GM12878 (cell line): ENCODE data around the gene KISS1R. TPM values are rescaled to one million over a fixed set of nuclear protein-coding genes. Genes with fewer than 3 reads are reported as not detected.

Source experiments
- ATAC-seq: fragments of 200-7000 bp; cut with Tn5 transposase; 3 replicates; pipeline ENCODE4 v1.9.1; 2020; ENCODE audit warnings: mild to moderate bottlenecking, moderate library complexity
- BruUV-seq: library from RNA; stranded (reverse); fragments of 400-500 nt; replicated peaks from 2 replicates; lab custom pipeline; 2021; lab: Mats Ljungman, UMichigan
- CTCF ChIA-PET: fragments of 300-600 bp; sonication (Branson Sonifier 250); formaldehyde crosslinking; extraction: SDS; loops from one replicate; lab custom pipeline; 2021; ENCODE audit warnings: inconsistent platforms; lab: Yijun Ruan, JAX
- POLR2A ChIA-PET: fragments of 350-600 bp; formaldehyde crosslinking; extraction: SDS; loops from one replicate; lab custom pipeline; 2021; ENCODE audit warnings: inconsistent platforms; lab: Charles Lee
- RAD21 ChIA-PET: fragments of 300-600 bp; sonication (Branson Sonifier 250); formaldehyde crosslinking; loops from one replicate; lab custom pipeline; 2023; ENCODE audit warnings: antibody characterized with exemption; ENCODE audit not compliant: unreplicated experiment; lab: Charles Lee
- SMC1A ChIA-PET: fragments of 300-600 bp; sonication (Branson Sonifier 250); formaldehyde crosslinking; loops from one replicate; lab custom pipeline; 2023; ENCODE audit not compliant: unreplicated experiment, uncharacterized antibody; lab: Charles Lee
- DNase-seq: peaks from one replicate; pipeline ENCODE4 v3.0.0-alpha.2; 2011; ENCODE audit warnings: low read depth, low spot score
- FAIRE-seq: peaks from 3 replicates; lab custom pipeline; 2011; peaks lifted over from hg19 to GRCh38; lab: Jason Lieb, UNC
- H2AFZ ChIP-seq: 2 replicates; pipeline ENCODE4 v1.6.0; 2011; ENCODE audit warnings: low read depth, low read length, control low read depth; ENCODE audit not compliant: control insufficient read depth
- H3K27ac ChIP-seq: 2 replicates; pipeline ENCODE4 v1.5.1; 2011; ENCODE audit warnings: control low read depth; ENCODE audit not compliant: control insufficient read depth, insufficient read depth
- H3K27me3 ChIP-seq, 2 experiments: replicated peaks in 1 of 2; 2 replicates each; pipeline versions ENCODE4 v1.6.0 to v1.6.1; 2011; ENCODE audit warnings: low read length in 1 of 2; ENCODE audit not compliant: control insufficient read depth in 2 of 2, insufficient read depth in 2 of 2
- H3K36me3 ChIP-seq, 2 experiments: 2 replicates each; pipeline ENCODE4 v1.5.1; 2011; ENCODE audit warnings: low read length in 1 of 2; ENCODE audit not compliant: control insufficient read depth in 2 of 2, insufficient read depth in 2 of 2
- H3K4me1 ChIP-seq: 2 replicates; pipeline ENCODE4 v1.6.1; 2011; ENCODE audit warnings: mild to moderate bottlenecking, low read length, moderate library complexity, mixed read lengths; ENCODE audit not compliant: control insufficient read depth, insufficient read depth
- H3K4me2 ChIP-seq: 2 replicates; pipeline ENCODE4 v1.6.0; 2011; ENCODE audit warnings: control low read depth; ENCODE audit not compliant: control insufficient read depth, insufficient read depth
- H3K4me3 ChIP-seq: fragments of 200-600 bp; sonication (generic); 2 replicates; pipeline ENCODE4 v1.5.1; 2016
- H3K79me2 ChIP-seq: 2 replicates; pipeline ENCODE4 v1.6.0; 2011; ENCODE audit warnings: low read length; ENCODE audit not compliant: control insufficient read depth, insufficient read depth
- H3K9ac ChIP-seq: 2 replicates; pipeline ENCODE4 v1.8.0; 2011; ENCODE audit warnings: low read length, control low read depth, mixed read lengths; ENCODE audit not compliant: control insufficient read depth, insufficient read depth
- H3K9me3 ChIP-seq: replicated peaks from 3 replicates; pipeline ENCODE4 v1.5.1; 2011; ENCODE audit warnings: mild to moderate bottlenecking, low read length; ENCODE audit not compliant: control insufficient read depth, insufficient read depth
- H4K20me1 ChIP-seq: 2 replicates; pipeline ENCODE4 v1.6.0; 2011; ENCODE audit not compliant: control insufficient read depth, insufficient read depth
- CREB1 ChIP-seq: IDR thresholded peaks from 2 replicates; pipeline ENCODE4 v1.6.1; 2012; ENCODE audit warnings: low read depth, mild to moderate bottlenecking, inconsistent platforms
- IRF4 ChIP-seq: IDR thresholded peaks from 2 replicates; pipeline ENCODE4 v1.6.1; 2011; ENCODE audit warnings: low read depth, low read length
- JUND ChIP-seq: IDR thresholded peaks from 2 replicates; pipeline ENCODE4 v1.6.1; 2012; ENCODE audit warnings: low read depth, mild to moderate bottlenecking, low read length, improper control_type of control experiment, moderate library complexity
- NFXL1 ChIP-seq: fragments of 450-650 bp; IDR thresholded peaks from 2 replicates; pipeline ENCODE4 v1.6.1; 2017; ENCODE audit warnings: antibody characterized with exemption, mild to moderate bottlenecking, borderline replicate concordance
- SPI1 ChIP-seq: IDR thresholded peaks from 2 replicates; pipeline ENCODE4 v1.6.1; 2011; ENCODE audit warnings: low read depth, mild to moderate bottlenecking, low read length, moderate library complexity, borderline replicate concordance; ENCODE audit not compliant: insufficient read depth
- WGBS: methylation state at CpG from one replicate; pipeline ENCODE4 v1.1.6; 2016; ENCODE audit warnings: low lambda C conversion rate; ENCODE audit not compliant: insufficient replicate concordance, insufficient coverage; ENCODE audit errors: missing lambda C conversion rate; 5-methylcytosine and 5-hydroxymethylcytosine counted together
- in situ Hi-C: fragments of 300-500 bp; cut with MboI; formaldehyde crosslinking; loops from 9 replicates; pipeline ENCODE4 v1.14.3; 2018; ENCODE audit warnings: mixed read lengths
- intact Hi-C: fragments of 100-400 bp; cut with micrococcal nuclease; formaldehyde crosslinking; loops from one replicate; pipeline ENCODE4 v1.14.2; 2022; ENCODE audit not compliant: unreplicated experiment
- polyA plus RNA-seq, 11 experiments: library from polyadenylated mRNA; depleted of rRNA in 4 of 11; unstranded in 6 of 11; stranded (reverse) in 5 of 11; fragments of >200 nt; fragmentation: Nextera tagmentation in 4 of 11; fragmentation: Illumina TruSeq in 1 of 11; extraction: Ambion mirVana in 4 of 11; extraction: Trizol in 1 of 11; gene quantifications; 1 replicate in 1 of 11; 2 replicates in 10 of 11; pipeline versions ENCODE4 v1.2.1 to v1.2.3, GENCODE V29; 2011 to 2016; ENCODE audit warnings: inconsistent platforms in 2 of 11, missing spikeins in 2 of 11, low read depth in 1 of 11
- total RNA-seq, 4 experiments: library from RNA; depleted of rRNA in 3 of 4; stranded (reverse); fragments of >200 nt in 3 of 4; fragmentation: Illumina TruSeq in 1 of 4; extraction: Trizol in 1 of 4; gene quantifications; 2 replicates each; pipeline versions ENCODE4 v1.2.1 to v1.2.3, GENCODE V29; 2013 to 2021
- TF ChIP-seq, protein P1 (sequence below), 3 experiments: IDR thresholded peaks in 2 of 3; conservative IDR thresholded peaks in 1 of 3; 2 replicates each; pipeline ENCODE4 v1.5.1; 2011; ENCODE audit warnings: low read depth in 3 of 3, low read length in 3 of 3, mild to moderate bottlenecking in 3 of 3, control low read depth in 2 of 3, moderate library complexity in 2 of 3, inconsistent platforms in 1 of 3, mixed read lengths in 1 of 3; ENCODE audit not compliant: control insufficient read depth in 2 of 3, insufficient read depth in 1 of 3; ENCODE audit errors: extremely low read depth in 1 of 3
- TF ChIP-seq, protein P2 (sequence below): fragments of 450-650 bp; formaldehyde crosslinking; IDR thresholded peaks from 2 replicates; pipeline ENCODE4 v1.4.0; 2022; ENCODE audit warnings: mild to moderate bottlenecking, moderate library complexity
- TF ChIP-seq, protein P3 (sequence below): fragments of 450-650 bp; IDR thresholded peaks from 2 replicates; pipeline ENCODE4 v1.6.1; 2017; ENCODE audit warnings: mild to moderate bottlenecking

The KISS1R gene
- total and polyA plus RNA-seq, 10 of the 15 experiments (the other 5 are each of a cell fraction or from before 2014, with no cell fraction given), result 0.13 to 2.7 (median 1.4) TPM; not detected in 3

DNA sequence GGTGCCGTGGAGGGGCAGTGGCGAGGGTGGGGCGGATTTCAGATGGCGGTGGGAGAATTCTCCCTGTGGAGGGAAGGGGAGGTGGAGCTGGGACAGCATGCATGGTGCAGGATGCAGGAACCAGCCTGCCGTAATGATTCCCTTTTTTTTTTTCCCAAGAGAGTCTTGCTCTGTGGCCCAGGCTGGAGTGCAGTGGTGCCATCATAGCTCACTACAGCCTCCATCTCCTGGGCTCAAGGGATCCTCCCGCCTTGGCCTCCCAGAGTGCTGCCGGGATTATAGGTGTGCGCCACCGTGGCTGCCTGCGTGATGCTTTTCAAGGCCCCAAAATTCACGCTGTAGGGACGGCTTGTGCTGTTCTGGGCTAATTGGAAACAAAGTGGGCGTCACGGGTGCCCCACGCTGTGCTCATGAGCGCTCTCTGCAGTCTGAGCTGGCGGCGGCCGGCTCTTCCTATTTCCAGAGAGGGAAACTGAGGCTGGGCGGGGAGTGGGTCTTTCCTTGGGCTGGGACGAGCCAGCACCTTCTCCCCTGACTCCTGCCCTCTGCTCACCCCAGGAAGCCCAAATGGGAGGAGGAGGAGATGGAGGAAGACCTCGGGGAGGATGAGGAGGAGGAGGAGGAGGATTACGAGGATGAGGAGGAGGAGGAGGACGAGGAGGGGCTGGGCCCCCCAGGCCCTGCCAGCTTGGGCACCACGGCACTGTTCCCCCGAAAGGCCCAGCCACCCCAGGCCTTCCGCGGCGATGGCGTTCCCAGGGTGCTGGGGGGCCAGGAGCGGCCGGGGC lies 14.9 kb downstream of the KISS1R start:
- BruUV-seq, result no TSS peak
- Histone ChIP-seq H3K4me3 (peak overlapping the region; percentile 65), H3K4me1 (peaks cover 17% of the 10 kb centered on the region), H3K4me2 (peak overlapping the region; percentile 86), H3K9me3 (peaks cover under 1% of the 10 kb centered on the region; the same call in 2 of the 3 replicates), H3K9ac (peak overlapping the region; percentile 67; the same call in 1 of the 2 replicates), H3K79me2 (peaks cover 64% of the 10 kb centered on the region), H2AFZ (no peak overlapping the region), H3K27me3 (no peaks in the 10 kb centered on the region), H4K20me1 (no peaks in the 10 kb centered on the region), H3K36me3 (peaks cover 7 to 21% of the 10 kb centered on the region in 2 experiments), H3K27ac (peak overlapping the region; percentile 47; the same call in 1 of the 2 replicates)
- ATAC-seq (no peak), DNase-seq (no peak), FAIRE-seq (no peak)
- in situ Hi-C loops (no loop called here), intact Hi-C loops (no loop called here)
- ChIA-PET SMC1A (interaction anchor here (0.9 to 1.6 kb wide), 4 partner anchors 8 to 50 kb away, joined by 3 to 8 read pairs (median 4); no protein-coding TSS in a partner anchor), CTCF (interaction anchor here (0.9 to 2.2 kb wide), 4 partner anchors 30 to 52 kb away, joined by 3 to 10 read pairs (median 5); partner anchors contain the start of gene WDR18), POLR2A (interaction anchor here (1.2 to 1.6 kb wide), 3 partner anchors 16 to 252 kb away, joined by 3 to 4 read pairs (median 4); no protein-coding TSS in a partner anchor), RAD21 (interaction anchor here (0.7 to 2.4 kb wide), 5 partner anchors 9 to 52 kb away, joined by 3 to 10 read pairs (median 7); partner anchors contain the start of gene WDR18)
- 50% methylated on average over 31 of the region's 32 CpGs for WGBS
- TF ChIP-seq, protein P1, sequence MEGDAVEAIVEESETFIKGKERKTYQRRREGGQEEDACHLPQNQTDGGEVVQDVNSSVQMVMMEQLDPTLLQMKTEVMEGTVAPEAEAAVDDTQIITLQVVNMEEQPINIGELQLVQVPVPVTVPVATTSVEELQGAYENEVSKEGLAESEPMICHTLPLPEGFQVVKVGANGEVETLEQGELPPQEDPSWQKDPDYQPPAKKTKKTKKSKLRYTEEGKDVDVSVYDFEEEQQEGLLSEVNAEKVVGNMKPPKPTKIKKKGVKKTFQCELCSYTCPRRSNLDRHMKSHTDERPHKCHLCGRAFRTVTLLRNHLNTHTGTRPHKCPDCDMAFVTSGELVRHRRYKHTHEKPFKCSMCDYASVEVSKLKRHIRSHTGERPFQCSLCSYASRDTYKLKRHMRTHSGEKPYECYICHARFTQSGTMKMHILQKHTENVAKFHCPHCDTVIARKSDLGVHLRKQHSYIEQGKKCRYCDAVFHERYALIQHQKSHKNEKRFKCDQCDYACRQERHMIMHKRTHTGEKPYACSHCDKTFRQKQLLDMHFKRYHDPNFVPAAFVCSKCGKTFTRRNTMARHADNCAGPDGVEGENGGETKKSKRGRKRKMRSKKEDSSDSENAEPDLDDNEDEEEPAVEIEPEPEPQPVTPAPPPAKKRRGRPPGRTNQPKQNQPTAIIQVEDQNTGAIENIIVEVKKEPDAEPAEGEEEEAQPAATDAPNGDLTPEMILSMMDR (IDR thresholded peaks at IDR 0.05 in 2 of 3, conservative IDR thresholded peaks at IDR 0.05 in 1 of 3; ENCODE audit: control insufficient read depth in 2 of 3, extremely low read depth in 1 of 3, insufficient read depth in 1 of 3, low read depth in 3 of 3, low read length in 3 of 3), result 0 out of 6 replicates have a peak, but pooled peaks of 1 of the 3 experiments have one; percentile 8
- TF ChIP-seq, protein P2, sequence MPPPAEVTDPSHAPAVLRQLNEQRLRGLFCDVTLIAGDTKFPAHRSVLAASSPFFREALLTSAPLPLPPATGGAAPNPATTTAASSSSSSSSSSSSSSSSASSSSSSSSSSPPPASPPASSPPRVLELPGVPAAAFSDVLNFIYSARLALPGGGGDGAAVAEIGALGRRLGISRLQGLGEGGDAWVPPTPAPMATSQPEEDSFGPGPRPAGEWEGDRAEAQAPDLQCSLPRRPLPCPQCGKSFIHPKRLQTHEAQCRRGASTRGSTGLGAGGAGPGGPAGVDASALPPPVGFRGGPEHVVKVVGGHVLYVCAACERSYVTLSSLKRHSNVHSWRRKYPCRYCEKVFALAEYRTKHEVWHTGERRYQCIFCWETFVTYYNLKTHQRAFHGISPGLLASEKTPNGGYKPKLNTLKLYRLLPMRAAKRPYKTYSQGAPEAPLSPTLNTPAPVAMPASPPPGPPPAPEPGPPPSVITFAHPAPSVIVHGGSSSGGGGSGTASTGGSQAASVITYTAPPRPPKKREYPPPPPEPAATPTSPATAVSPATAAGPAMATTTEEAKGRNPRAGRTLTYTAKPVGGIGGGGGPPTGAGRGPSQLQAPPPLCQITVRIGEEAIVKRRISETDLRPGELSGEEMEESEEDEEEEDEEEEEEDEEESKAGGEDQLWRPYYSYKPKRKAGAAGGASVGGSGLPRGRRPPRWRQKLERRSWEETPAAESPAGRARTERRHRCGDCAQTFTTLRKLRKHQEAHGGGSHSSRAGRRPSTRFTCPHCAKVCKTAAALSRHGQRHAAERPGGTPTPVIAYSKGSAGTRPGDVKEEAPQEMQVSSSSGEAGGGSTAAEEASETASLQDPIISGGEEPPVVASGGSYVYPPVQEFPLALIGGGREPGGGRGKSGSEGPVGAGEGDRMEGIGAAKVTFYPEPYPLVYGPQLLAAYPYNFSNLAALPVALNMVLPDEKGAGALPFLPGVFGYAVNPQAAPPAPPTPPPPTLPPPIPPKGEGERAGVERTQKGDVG (CRISPR knock-in tag), result no peak
- TF ChIP-seq NFXL1, result peak; percentile 52; the same call in 1 of the 2 replicates
- TF ChIP-seq IRF4, result no peak
- no peak for TF ChIP-seq CREB1
- no peak for TF ChIP-seq JUND
- TF ChIP-seq, protein P3, sequence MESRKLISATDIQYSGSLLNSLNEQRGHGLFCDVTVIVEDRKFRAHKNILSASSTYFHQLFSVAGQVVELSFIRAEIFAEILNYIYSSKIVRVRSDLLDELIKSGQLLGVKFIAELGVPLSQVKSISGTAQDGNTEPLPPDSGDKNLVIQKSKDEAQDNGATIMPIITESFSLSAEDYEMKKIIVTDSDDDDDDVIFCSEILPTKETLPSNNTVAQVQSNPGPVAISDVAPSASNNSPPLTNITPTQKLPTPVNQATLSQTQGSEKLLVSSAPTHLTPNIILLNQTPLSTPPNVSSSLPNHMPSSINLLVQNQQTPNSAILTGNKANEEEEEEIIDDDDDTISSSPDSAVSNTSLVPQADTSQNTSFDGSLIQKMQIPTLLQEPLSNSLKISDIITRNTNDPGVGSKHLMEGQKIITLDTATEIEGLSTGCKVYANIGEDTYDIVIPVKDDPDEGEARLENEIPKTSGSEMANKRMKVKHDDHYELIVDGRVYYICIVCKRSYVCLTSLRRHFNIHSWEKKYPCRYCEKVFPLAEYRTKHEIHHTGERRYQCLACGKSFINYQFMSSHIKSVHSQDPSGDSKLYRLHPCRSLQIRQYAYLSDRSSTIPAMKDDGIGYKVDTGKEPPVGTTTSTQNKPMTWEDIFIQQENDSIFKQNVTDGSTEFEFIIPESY, result peak; percentile 91
- TF ChIP-seq SPI1, result no peak
